ENCODE measurements around the gene ERC2.

DNA sequence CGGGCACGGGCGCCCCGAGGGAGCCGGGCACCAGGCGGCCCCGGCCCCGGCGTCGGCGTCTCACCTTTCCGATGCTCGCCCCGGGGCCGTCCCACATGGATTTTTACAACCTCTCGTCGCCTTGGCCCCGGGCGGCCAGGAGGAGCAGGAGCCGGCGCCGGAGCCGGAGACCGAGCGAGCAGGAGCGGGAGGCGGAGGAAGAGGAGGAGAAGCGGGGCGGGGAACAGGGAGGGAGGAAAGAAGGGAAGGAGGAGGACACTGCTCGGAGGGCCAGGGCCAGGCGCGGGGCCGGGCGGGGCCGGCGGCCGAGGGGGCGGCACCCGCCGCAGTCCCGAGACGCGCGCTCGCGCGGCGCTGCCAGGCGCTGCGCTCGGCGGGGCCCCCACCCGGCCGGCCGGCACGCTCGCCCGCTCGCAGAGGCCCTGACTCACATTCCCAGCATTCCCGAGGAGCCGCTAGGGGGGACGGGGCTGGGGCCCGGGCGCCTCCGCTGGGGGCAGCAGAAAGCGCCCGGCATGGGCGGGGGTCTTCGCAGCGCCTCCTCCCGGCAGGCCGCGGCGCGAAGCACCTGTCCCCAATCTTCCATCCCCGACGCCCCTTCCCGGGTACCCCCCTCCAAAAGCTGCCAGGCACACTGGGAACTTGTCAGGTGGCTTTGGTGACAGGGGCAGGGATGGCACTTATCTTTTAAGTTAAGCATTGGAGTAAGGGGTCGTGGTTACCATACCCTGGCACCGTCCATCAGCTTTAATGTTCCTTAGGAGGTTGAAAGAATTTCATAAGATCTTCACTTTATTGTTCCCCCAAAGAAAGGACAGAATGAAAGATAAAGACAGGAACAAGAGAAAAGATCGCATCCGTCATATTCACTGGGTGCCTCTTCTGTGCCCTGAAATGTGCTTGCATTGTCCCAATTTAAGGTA, at the start of gene ERC2:
- TF ChIP-seq, protein P1, sequence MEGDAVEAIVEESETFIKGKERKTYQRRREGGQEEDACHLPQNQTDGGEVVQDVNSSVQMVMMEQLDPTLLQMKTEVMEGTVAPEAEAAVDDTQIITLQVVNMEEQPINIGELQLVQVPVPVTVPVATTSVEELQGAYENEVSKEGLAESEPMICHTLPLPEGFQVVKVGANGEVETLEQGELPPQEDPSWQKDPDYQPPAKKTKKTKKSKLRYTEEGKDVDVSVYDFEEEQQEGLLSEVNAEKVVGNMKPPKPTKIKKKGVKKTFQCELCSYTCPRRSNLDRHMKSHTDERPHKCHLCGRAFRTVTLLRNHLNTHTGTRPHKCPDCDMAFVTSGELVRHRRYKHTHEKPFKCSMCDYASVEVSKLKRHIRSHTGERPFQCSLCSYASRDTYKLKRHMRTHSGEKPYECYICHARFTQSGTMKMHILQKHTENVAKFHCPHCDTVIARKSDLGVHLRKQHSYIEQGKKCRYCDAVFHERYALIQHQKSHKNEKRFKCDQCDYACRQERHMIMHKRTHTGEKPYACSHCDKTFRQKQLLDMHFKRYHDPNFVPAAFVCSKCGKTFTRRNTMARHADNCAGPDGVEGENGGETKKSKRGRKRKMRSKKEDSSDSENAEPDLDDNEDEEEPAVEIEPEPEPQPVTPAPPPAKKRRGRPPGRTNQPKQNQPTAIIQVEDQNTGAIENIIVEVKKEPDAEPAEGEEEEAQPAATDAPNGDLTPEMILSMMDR (conservative IDR thresholded peaks at IDR 0.05 in 1 of 2, IDR thresholded peaks at IDR 0.05 in 1 of 2; ENCODE audit: extremely low read depth in 1 of 2, insufficient read depth in 1 of 2, low read depth in 1 of 2, low read length in 2 of 2), result no peak
- TF ChIP-seq EZH2 (IDR thresholded peaks at IDR 0.05; ENCODE audit: borderline replicate concordance, low read length), result no peak

All from mammary epithelial cell (primary cell).